Keratinocyte (primary cell): ENCODE data around the gene FAM20B.

ENCODE experiments used
- EZH2 ChIP-seq: IDR thresholded peaks from one replicate; pipeline ENCODE4 v1.6.1; 2012; ENCODE audit warnings: inconsistent platforms, mild to moderate bottlenecking, low read length, moderate library complexity
- TF ChIP-seq, protein P1 (sequence below), 3 experiments: IDR thresholded peaks in 1 of 3; conservative IDR thresholded peaks in 1 of 3; optimal IDR thresholded peaks in 1 of 3; 2 replicates in 2 of 3; 3 replicates in 1 of 3; pipeline versions ENCODE3 to v1.5.1; 2011; ENCODE audit warnings: low read length in 3 of 3, mild to moderate bottlenecking in 3 of 3, moderate library complexity in 2 of 3, control low read depth in 1 of 3, inconsistent platforms in 1 of 3; ENCODE audit not compliant: insufficient read depth in 2 of 3; ENCODE audit errors: extremely low read depth in 1 of 3

DNA sequence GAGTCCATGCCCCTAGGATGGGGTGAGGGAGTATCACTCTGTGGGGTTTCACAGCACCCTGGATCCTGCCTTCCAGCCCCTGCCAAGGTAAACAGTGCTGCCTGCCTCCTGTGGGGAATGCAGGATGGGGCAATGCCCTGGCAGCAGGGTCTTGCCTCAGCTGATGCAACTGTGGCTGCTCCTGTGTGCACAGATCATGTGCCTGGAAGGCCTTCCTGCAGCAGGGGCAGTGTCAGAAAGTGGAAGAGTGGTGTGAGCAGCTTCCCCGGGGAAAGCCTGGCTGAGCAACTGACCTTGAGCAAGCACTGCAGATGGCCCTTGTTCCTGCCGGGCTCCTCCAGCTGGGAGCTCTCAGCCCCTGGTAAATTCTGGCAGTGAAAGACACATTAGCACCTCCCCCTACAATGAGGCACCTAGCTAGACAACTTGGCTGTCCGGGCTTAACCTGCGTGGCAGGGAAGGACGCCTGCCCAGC, 66.0 kb downstream of the FAM20B start:
- TF ChIP-seq, protein P1, sequence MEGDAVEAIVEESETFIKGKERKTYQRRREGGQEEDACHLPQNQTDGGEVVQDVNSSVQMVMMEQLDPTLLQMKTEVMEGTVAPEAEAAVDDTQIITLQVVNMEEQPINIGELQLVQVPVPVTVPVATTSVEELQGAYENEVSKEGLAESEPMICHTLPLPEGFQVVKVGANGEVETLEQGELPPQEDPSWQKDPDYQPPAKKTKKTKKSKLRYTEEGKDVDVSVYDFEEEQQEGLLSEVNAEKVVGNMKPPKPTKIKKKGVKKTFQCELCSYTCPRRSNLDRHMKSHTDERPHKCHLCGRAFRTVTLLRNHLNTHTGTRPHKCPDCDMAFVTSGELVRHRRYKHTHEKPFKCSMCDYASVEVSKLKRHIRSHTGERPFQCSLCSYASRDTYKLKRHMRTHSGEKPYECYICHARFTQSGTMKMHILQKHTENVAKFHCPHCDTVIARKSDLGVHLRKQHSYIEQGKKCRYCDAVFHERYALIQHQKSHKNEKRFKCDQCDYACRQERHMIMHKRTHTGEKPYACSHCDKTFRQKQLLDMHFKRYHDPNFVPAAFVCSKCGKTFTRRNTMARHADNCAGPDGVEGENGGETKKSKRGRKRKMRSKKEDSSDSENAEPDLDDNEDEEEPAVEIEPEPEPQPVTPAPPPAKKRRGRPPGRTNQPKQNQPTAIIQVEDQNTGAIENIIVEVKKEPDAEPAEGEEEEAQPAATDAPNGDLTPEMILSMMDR (optimal IDR thresholded peaks at IDR 0.05 in 1 of 3, IDR thresholded peaks at IDR 0.05 in 1 of 3, conservative IDR thresholded peaks at IDR 0.05 in 1 of 3; ENCODE audit: extremely low read depth in 1 of 3, insufficient read depth in 2 of 3, low read length in 3 of 3), result no peak
- TF ChIP-seq EZH2, result no peak
